SK-N-SH (cell line): ENCODE data around the gene VIPR2. TPM values are rescaled to one million over a fixed set of nuclear protein-coding genes. Genes with fewer than 3 reads are reported as not detected.

Source experiments
- CTCF ChIA-PET: fragments of 300-600, 350-600 bp; formaldehyde crosslinking; extraction: SDS; loops from one replicate; lab custom pipeline; 2021; lab: Yijun Ruan, JAX
- POLR2A ChIA-PET: fragments of 350-600 bp; sonication (Branson Sonifier 250); formaldehyde crosslinking; extraction: SDS; loops from one replicate; lab custom pipeline; 2020; ENCODE audit warnings: antibody characterized with exemption, inconsistent platforms; lab: Yijun Ruan, JAX
- DNase-seq: peaks from one replicate; pipeline ENCODE4 v3.0.0; 2012
- H2AFZ ChIP-seq: fragments of 200-600 bp; sonication (generic); 2 replicates; pipeline ENCODE4 v1.8.1; 2016; ENCODE audit warnings: antibody characterized with exemption, mild to moderate bottlenecking, low read depth
- H3F3A ChIP-seq: fragments of 200-600 bp; sonication (generic); replicated peaks from 2 replicates; pipeline ENCODE3; 2016; ENCODE audit warnings: antibody characterized with exemption, mild to moderate bottlenecking; ENCODE audit not compliant: insufficient read depth
- H3K27ac ChIP-seq, 2 experiments: fragments of 200-500 bp in 1 of 2; fragments of 200-600 bp in 1 of 2; sonication (Bioruptor generic) in 1 of 2; sonication (generic), shearing (Covaris generic) in 1 of 2; 2 replicates each; pipeline versions ENCODE4 v1.5.1 to v1.6.1; 2014 to 2016; ENCODE audit warnings: low read depth in 2 of 2, inconsistent platforms in 1 of 2, low read length in 1 of 2, mild to moderate bottlenecking in 1 of 2, mixed read lengths in 1 of 2
- H3K27me3 ChIP-seq: fragments of 200-600 bp; sonication (generic), shearing (Covaris generic); 2 replicates; pipeline ENCODE4 v1.6.1; 2016; ENCODE audit warnings: mixed run types; ENCODE audit not compliant: insufficient read depth
- H3K36me3 ChIP-seq, 2 experiments: fragments of 200-500 bp in 1 of 2; fragments of 200-600 bp in 1 of 2; sonication (Bioruptor generic) in 1 of 2; sonication (generic) in 1 of 2; replicated peaks in 1 of 2; 2 replicates each; pipeline versions ENCODE3 to v1.5.1; 2014 to 2016; ENCODE audit warnings: low read length in 1 of 2, mild to moderate bottlenecking in 1 of 2; ENCODE audit not compliant: insufficient read depth in 2 of 2, control insufficient read depth in 1 of 2
- H3K4me1 ChIP-seq, 2 experiments: fragments of 200-500 bp in 1 of 2; fragments of 200-600 bp in 1 of 2; sonication (Bioruptor generic) in 1 of 2; sonication (generic), shearing (Covaris generic) in 1 of 2; 2 replicates each; pipeline versions ENCODE4 v1.5.1 to v1.6.1; 2014 to 2016; ENCODE audit warnings: low read depth in 1 of 2, low read length in 1 of 2, mixed run types in 1 of 2; ENCODE audit not compliant: insufficient read depth in 2 of 2, control insufficient read depth in 1 of 2
- H3K4me2 ChIP-seq: fragments of 200-600 bp; sonication (generic), shearing (Covaris generic); 2 replicates; pipeline ENCODE4 v1.6.1; 2017; ENCODE audit warnings: mixed run types
- H3K4me3 ChIP-seq, 2 experiments: fragments of 200-500 bp in 1 of 2; fragments of 200-600 bp in 1 of 2; sonication (Bioruptor generic) in 1 of 2; sonication (generic), shearing (Covaris generic) in 1 of 2; 2 replicates each; pipeline versions ENCODE4 v1.5.1 to v1.8.1; 2014 to 2016; ENCODE audit warnings: low read depth in 2 of 2, inconsistent platforms in 1 of 2, low read length in 1 of 2, mild to moderate bottlenecking in 1 of 2, mixed read lengths in 1 of 2, moderate library complexity in 1 of 2
- H3K79me2 ChIP-seq: fragments of 200-600 bp; sonication (generic); 2 replicates; pipeline ENCODE4 v1.8.1; 2017; ENCODE audit warnings: mild to moderate bottlenecking; ENCODE audit not compliant: insufficient read depth
- H3K9ac ChIP-seq: fragments of 200-600 bp; sonication (generic); 2 replicates; pipeline ENCODE4 v1.6.1; 2017; ENCODE audit warnings: mixed run types
- H3K9me2 ChIP-seq: fragments of 200-600 bp; sonication (generic); 2 replicates; pipeline ENCODE4 v1.6.1; 2017; ENCODE audit warnings: mixed run types
- H3K9me3 ChIP-seq: fragments of 200-600 bp; sonication (generic); 2 replicates; pipeline ENCODE4 v1.6.1; 2017; ENCODE audit warnings: mixed run types, mild to moderate bottlenecking, moderate library complexity
- H4K20me1 ChIP-seq: fragments of 200-600 bp; sonication (generic); 2 replicates; pipeline ENCODE4 v1.6.1; 2017; ENCODE audit warnings: mild to moderate bottlenecking, mixed run types; ENCODE audit not compliant: insufficient read depth
- CHD2 ChIP-seq: fragments of 150-350 bp; IDR thresholded peaks from 2 replicates; pipeline ENCODE4 v1.6.1; 2018; ENCODE audit warnings: low read length; ENCODE audit not compliant: partially characterized antibody
- EP300 ChIP-seq, 2 experiments: IDR thresholded peaks; 2 replicates each; pipeline versions ENCODE4 v1.4.0 to v1.6.1; 2012; ENCODE audit warnings: borderline replicate concordance in 1 of 2, low read depth in 1 of 2, low read length in 1 of 2
- FOSL2 ChIP-seq: IDR thresholded peaks from 2 replicates; pipeline ENCODE4 v1.4.0; 2012; ENCODE audit warnings: low read depth, mild to moderate bottlenecking, moderate library complexity, borderline replicate concordance
- FOXJ3 ChIP-seq: sonication (generic); formaldehyde crosslinking; IDR thresholded peaks from 2 replicates; pipeline ENCODE4 v1.5.1; 2020; ENCODE audit warnings: mild to moderate bottlenecking, missing genetic modification reagents
- GATA2 ChIP-seq: sonication (generic); formaldehyde crosslinking; IDR thresholded peaks from 2 replicates; pipeline ENCODE4 v1.5.0; 2020; ENCODE audit warnings: mild to moderate bottlenecking, missing genetic modification reagents
- JUND ChIP-seq: IDR thresholded peaks from 2 replicates; pipeline ENCODE4 v1.4.0; 2012
- MXI1 ChIP-seq: IDR thresholded peaks from 2 replicates; pipeline ENCODE4 v1.6.1; 2012; ENCODE audit warnings: mild to moderate bottlenecking, low read depth, low read length, improper control_type of control experiment
- NRF1 ChIP-seq: IDR thresholded peaks from 2 replicates; pipeline ENCODE4 v1.6.1; 2012; ENCODE audit warnings: low read depth, mild to moderate bottlenecking, low read length
- PBX3 ChIP-seq: IDR thresholded peaks from 2 replicates; pipeline ENCODE4; 2012
- RAD21 ChIP-seq: IDR thresholded peaks from 2 replicates; pipeline ENCODE4 v1.6.1; 2012; ENCODE audit warnings: mild to moderate bottlenecking, low read length
- RCOR1 ChIP-seq: fragments of 150-350 bp; IDR thresholded peaks from 2 replicates; pipeline ENCODE4 v1.6.1; 2017; ENCODE audit warnings: antibody characterized with exemption, low read length
- REST ChIP-seq: IDR thresholded peaks from 2 replicates; pipeline ENCODE4 v1.6.1; 2012; ENCODE audit warnings: mild to moderate bottlenecking, low read depth, low read length, moderate library complexity
- TAF1 ChIP-seq: IDR thresholded peaks from 2 replicates; pipeline ENCODE4 v1.6.1; 2012; ENCODE audit warnings: low read depth, mild to moderate bottlenecking, low read length, moderate library complexity, borderline replicate concordance
- TEAD4 ChIP-seq: IDR thresholded peaks from 2 replicates; pipeline ENCODE4 v1.4.0; 2012; ENCODE audit warnings: mild to moderate bottlenecking, borderline replicate concordance; ENCODE audit not compliant: insufficient read depth
- USF1 ChIP-seq: IDR thresholded peaks from 2 replicates; pipeline ENCODE4 v1.4.0; 2012; ENCODE audit warnings: low read depth, borderline replicate concordance
- WGBS: methylation state at CpG from one replicate; pipeline ENCODE4 v1.1.6; 2017; ENCODE audit warnings: low lambda C conversion rate; 5-methylcytosine and 5-hydroxymethylcytosine counted together
- polyA plus RNA-seq, 3 experiments: library from polyadenylated mRNA; depleted of rRNA; stranded (reverse); fragments of >200 nt; gene quantifications; 2 replicates each; pipeline ENCODE4 v1.2.3, GENCODE V29; 2012

The VIPR2 gene
- polyA plus RNA-seq, 1 of the 3 experiments (the other 2 are of a cell fraction) = not detected

GRCh38 chr7:159031750-159032149 lies 112.9 kb downstream of the VIPR2 start (continued):
- no peak for TF ChIP-seq REST

- peak overlapping the region in 1 of 2 experiments; percentile 42; a peak in 1 of 4 replicates for H3K4me3 ChIP-seq
- no peak overlapping the region for H3K9ac ChIP-seq
- DNase-seq = no peak
- no peaks in the 10 kb centered on the region for H3K27me3 ChIP-seq
- H2AFZ ChIP-seq = no peak overlapping the region
- TF ChIP-seq TEAD4 = no peak
- TF ChIP-seq FOSL2 = no peak
- no peak for TF ChIP-seq FOXJ3 (CRISPR knock-in tag)
- TF ChIP-seq PBX3 = no peak
- no peak for TF ChIP-seq JUND
- TF ChIP-seq USF1 = no peak
- ChIA-PET CTCF (interaction anchor here (0.6 to 3.0 kb wide), 22 partner anchors 9 to 201 kb away, joined by 3 to 18 read pairs (median 4); partner anchors contain the start of gene ESYT2), POLR2A (no interaction called here)
- peaks cover 0 to 11% of the 10 kb centered on the region in 2 experiments; a peak in 1 of 4 replicates for H3K4me1 ChIP-seq
- H3K9me2 ChIP-seq = no peaks in the 10 kb centered on the region
- no peaks in the 10 kb centered on the region for H3K36me3 ChIP-seq
- H4K20me1 ChIP-seq = no peaks in the 10 kb centered on the region
- no peaks in the 10 kb centered on the region for H3K9me3 ChIP-seq
- no peak overlapping the region for H3K27ac ChIP-seq
- no peaks in the 10 kb centered on the region for H3K79me2 ChIP-seq
- no peak overlapping the region for H3K4me2 ChIP-seq
- WGBS = 74% methylated on average over 27 of the region's 31 CpGs
- H3F3A ChIP-seq = no peaks in the 10 kb centered on the region
Observed at GRCh38 chr7:159031135-159031701, 113.4 kb downstream of the VIPR2 start.

GRCh38 chr7:159030490-159031134 lies 114.1 kb downstream of the VIPR2 start:
- Histone ChIP-seq H3F3A (no peaks in the 10 kb centered on the region), H3K4me3 (peak overlapping the region; percentile 16 to 42; a peak in 3 of 4 replicates), H3K36me3 (no peaks in the 10 kb centered on the region), H3K27ac (no peak overlapping the region; a peak in 1 of 4 replicates), H3K9me3 (no peaks in the 10 kb centered on the region), H3K4me2 (no peak overlapping the region), H3K79me2 (no peaks in the 10 kb centered on the region), H3K9me2 (no peaks in the 10 kb centered on the region), H2AFZ (no peak overlapping the region), H3K9ac (no peak overlapping the region), H4K20me1 (no peaks in the 10 kb centered on the region), H3K27me3 (no peaks in the 10 kb centered on the region), H3K4me1 (peaks cover 0 to 11% of the 10 kb centered on the region in 2 experiments; a peak in 1 of 4 replicates)
- 14% methylated on average over 41 of the region's 59 CpGs for WGBS
- ChIA-PET POLR2A (no interaction called here), CTCF (interaction anchor here (0.6 to 3.0 kb wide), 23 partner anchors 9 to 648 kb away, joined by 3 to 18 read pairs (median 4); partner anchors contain the start of gene ESYT2)
- peak; percentile 97 for DNase-seq
- TF ChIP-seq GATA2 (CRISPR knock-in tag) = peak; percentile 50; the same call in 1 of the 2 replicates
- TF ChIP-seq RAD21 = peak; percentile 24
- TF ChIP-seq FOXJ3 (CRISPR knock-in tag) = 0 out of 2 replicates have a peak, but pooled peaks have one; percentile 37
- TF ChIP-seq EP300 (IDR thresholded peaks at IDR 0.05; ENCODE audit: borderline replicate concordance in 1 of 2, low read depth in 1 of 2, low read length in 1 of 2) = no peak
- TF ChIP-seq FOSL2 = no peak
- no peak for TF ChIP-seq PBX3
- TF ChIP-seq MXI1 = 0 out of 2 replicates have a peak, but pooled peaks have one; percentile 26
- TF ChIP-seq TAF1 = no peak
- TF ChIP-seq CHD2 = peak; percentile 8
- no peak for TF ChIP-seq JUND
- no peak for TF ChIP-seq NRF1
- TF ChIP-seq RCOR1 = 0 out of 2 replicates have a peak, but pooled peaks have one; percentile 25
- no peak for TF ChIP-seq USF1
